Lower leg skin (tissue), 4 donors: ENCODE results near the gene AMPD1. TPM values are rescaled to one million over a fixed set of nuclear protein-coding genes. Genes with fewer than 3 reads are reported as not detected.

ENCODE experiments used
- total RNA-seq, 4 donors: library from RNA; depleted of rRNA; stranded (reverse); fragments of >200 nt; gene quantifications; one replicate each; pipeline ENCODE4 v1.1.0, GENCODE V29; 2016

Gene AMPD1
- total RNA-seq, 4 donors from 2014 or later: not detected

Other genes with a start within 250 kb of the AMPD1 start
- gene TRIM33, start 184.3 kb downstream of the AMPD1 start, total RNA-seq: 10 to 100 TPM; 37.5 to 48.6 (median 41.1) TPM
- gene BCAS2, start 113.9 kb downstream of the AMPD1 start, total RNA-seq: 10 to 100 TPM; 30.0 to 38.6 (median 36.0) TPM
- 10 to 100 TPM; 43.0 to 61.2 (median 52.5) TPM for gene DENND2C, start 25.5 kb downstream of the AMPD1 start, total RNA-seq
- 10 to 100 TPM; 19.6 to 40.0 (median 33.2) TPM for gene NRAS, start 21.2 kb upstream of the AMPD1 start, total RNA-seq
- 1,000 to 10,000 TPM in 1 of 4 donors, 100 to 1,000 TPM in 3; 342 to 1,039 (median 551) TPM for gene CSDE1, start 62.4 kb upstream of the AMPD1 start, total RNA-seq
- 10 to 100 TPM; 47.5 to 57.4 (median 55.4) TPM for gene SIKE1, start 85.1 kb upstream of the AMPD1 start, total RNA-seq
- gene SYCP1, start 159.3 kb upstream of the AMPD1 start, total RNA-seq: under 1 TPM in 1 of 4 donors, not detected in 3; 0.29 TPM